ENCODE measurements around the gene PLIN1. TPM values are rescaled to one million over a fixed set of nuclear protein-coding genes. Genes with fewer than 3 reads are reported as not detected.

Gene PLIN1
- total and polyA plus RNA-seq, 9 of the 15 experiments (the other 6 are each of a cell fraction or from before 2014, with no cell fraction given) = not detected

- no peak for TF ChIP-seq ARID4B (CRISPR knock-in tag; IDR thresholded peaks at IDR 0.05)
- no peak for TF ChIP-seq U2AF2 (optimal IDR thresholded peaks at IDR 0.05; ENCODE audit: low read depth, low read length)
- no peak for TF ChIP-seq PATZ1 (CRISPR knock-in tag; IDR thresholded peaks at IDR 0.05; ENCODE audit: borderline replicate concordance)
Observed at GRCh38 chr15:89657686-89658200, 21.4 kb downstream of the PLIN1 start (continued).
